NCI-H446 (cell line): ENCODE measurements around the gene SLC18A3.

Source experiments
- DNase-seq, 2 experiments: peaks; one replicate each; lab custom pipeline; 2025; lab: John Stamatoyannopoulos, UW

The SLC18A3 gene

GRCh38 chr10:49610114-49610457, at the start of gene SLC18A3:
Gene SLC18A3 (plus strand): TSS chr10:49610310. CDS start chr10:49610741, 431 bp downstream.
- peak in 1 of 2 experiments; percentile 71 for DNase-seq

- no peak for DNase-seq
Observed at GRCh38 chr10:49560526-49560925, 49.6 kb upstream of the SLC18A3 start.

GRCh38 chr10:49562893-49563292, 47.2 kb upstream of the SLC18A3 start:
- no peak for DNase-seq

GRCh38 chr10:49564461-49565009, 45.6 kb upstream of the SLC18A3 start:
- no peak for DNase-seq

GRCh38 chr10:49567810-49568209, 42.3 kb upstream of the SLC18A3 start:
- DNase-seq: no peak

GRCh38 chr10:49568235-49568634, 41.9 kb upstream of the SLC18A3 start:
- DNase-seq: no peak

GRCh38 chr10:49569031-49569631, 41.0 kb upstream of the SLC18A3 start:
- no peak for DNase-seq

GRCh38 chr10:49571388-49571787, 38.7 kb upstream of the SLC18A3 start:
- no peak for DNase-seq

GRCh38 chr10:49572594-49573114, 37.5 kb upstream of the SLC18A3 start:
- DNase-seq: no peak

GRCh38 chr10:49575489-49576072, 34.5 kb upstream of the SLC18A3 start:
- no peak for DNase-seq

GRCh38 chr10:49577182-49577925, 32.8 kb upstream of the SLC18A3 start:
- no peak for DNase-seq

GRCh38 chr10:49578392-49578791, 31.7 kb upstream of the SLC18A3 start:
- DNase-seq: no peak

- no peak for DNase-seq
Observed at GRCh38 chr10:49579621-49580020, 30.5 kb upstream of the SLC18A3 start.

GRCh38 chr10:49585387-49585786, 24.7 kb upstream of the SLC18A3 start:
- no peak for DNase-seq

- DNase-seq: no peak
Observed at GRCh38 chr10:49587981-49588380, 22.1 kb upstream of the SLC18A3 start.

- peak; percentile 45 to 50 for DNase-seq
Observed at GRCh38 chr10:49592726-49593563, 17.2 kb upstream of the SLC18A3 start.

- no peak for DNase-seq
Observed at GRCh38 chr10:49593564-49593875, 16.6 kb upstream of the SLC18A3 start.

GRCh38 chr10:49593998-49594397, 16.1 kb upstream of the SLC18A3 start:
- no peak for DNase-seq

- peak; percentile 44 to 58 for DNase-seq
Observed at GRCh38 chr10:49594594-49594993, 15.5 kb upstream of the SLC18A3 start.

GRCh38 chr10:49595003-49595712, 15.0 kb upstream of the SLC18A3 start:
- DNase-seq: no peak

GRCh38 chr10:49595713-49596492, 14.2 kb upstream of the SLC18A3 start:
- DNase-seq: no peak
